T-helper 2 cell treated with Interferon-gamma antibody and Interleukin-4, amounts not matched to agents 100 ng/mL and 5 ng/mL, for 36 hours (primary cell): ENCODE results near the gene HYDIN. TPM values are rescaled to one million over a fixed set of nuclear protein-coding genes. Genes with fewer than 3 reads are reported as not detected.
"Not testable (repeated sequence)": the region's sequence is repeated elsewhere in the genome, so short reads cannot be mapped to it uniquely, and the experiment has no call there.

ENCODE experiments used
- intact Hi-C: fragments of 100-400 bp; cut with micrococcal nuclease; formaldehyde crosslinking; loops from one replicate; pipeline ENCODE4 v1.15.1; 2023
- total RNA-seq: library from RNA; stranded (reverse); gene quantifications from 2 replicates; pipeline ENCODE4 v1.2.3, GENCODE V29; 2022

The HYDIN gene
- total RNA-seq, 1 donor from 2014 or later: not detected

DNA sequence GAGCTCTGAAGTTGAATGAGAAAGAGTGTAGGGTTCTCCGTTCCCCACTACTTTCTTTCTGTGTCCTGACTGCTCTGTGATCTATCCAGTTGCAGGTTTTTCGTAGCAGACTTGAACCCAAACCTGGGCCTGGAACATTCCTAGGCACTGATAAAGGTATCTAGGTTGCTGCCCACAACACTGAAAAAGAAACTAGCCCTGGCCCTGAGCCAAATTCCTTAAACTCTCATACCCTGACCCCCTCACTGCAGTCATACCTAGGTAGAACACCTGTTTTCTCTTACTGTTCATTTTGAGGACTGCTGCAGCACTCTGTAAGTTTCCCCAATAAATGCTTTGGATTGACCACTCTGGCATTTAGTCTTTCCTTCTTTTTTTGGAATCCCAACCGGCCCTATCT is 5.4 kb downstream of the HYDIN start:
- intact Hi-C loops: no loop called here

GRCh38 chr16:71218306-71218963 is 12.1 kb downstream of the HYDIN start:
- intact Hi-C loops: no loop called here

- intact Hi-C loops: no loop called here
Observed at GRCh38 chr16:71217506-71217905, 13.0 kb downstream of the HYDIN start.

GRCh38 chr16:71216714-71217113 is 13.8 kb downstream of the HYDIN start:
- intact Hi-C loops: no loop called here

- intact Hi-C loops: no loop called here
Observed at GRCh38 chr16:71214746-71215381, 15.7 kb downstream of the HYDIN start.

GRCh38 chr16:71205482-71206131 is 24.9 kb downstream of the HYDIN start:
- intact Hi-C loops: no loop called here

- intact Hi-C loops: no loop called here
Observed at GRCh38 chr16:71203631-71204030, 26.9 kb downstream of the HYDIN start.

GRCh38 chr16:71201556-71201955 is 29.0 kb downstream of the HYDIN start:
- intact Hi-C loops: no loop called here

DNA sequence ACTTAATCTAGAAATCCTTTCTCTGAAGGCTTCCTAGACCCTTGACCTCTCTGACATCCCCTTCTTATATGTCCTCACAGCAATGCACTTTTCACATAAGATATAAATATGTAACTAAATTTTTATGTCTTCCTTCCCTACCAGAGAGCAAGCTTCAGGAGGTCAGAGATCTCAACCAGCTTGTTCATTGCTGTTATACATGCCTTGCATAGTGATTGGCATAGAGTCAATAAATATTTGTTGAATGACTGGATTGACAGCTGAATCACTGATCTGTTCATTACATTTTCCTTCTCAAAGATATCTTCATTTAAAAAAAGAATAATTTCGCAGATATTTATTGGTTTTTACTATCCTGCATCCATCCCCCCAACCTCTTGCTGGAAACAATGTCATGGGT is 29.5 kb downstream of the HYDIN start:
- intact Hi-C loops: no loop called here

- intact Hi-C loops: no loop called here
Observed at GRCh38 chr16:71198408-71198807, 32.1 kb downstream of the HYDIN start.

DNA sequence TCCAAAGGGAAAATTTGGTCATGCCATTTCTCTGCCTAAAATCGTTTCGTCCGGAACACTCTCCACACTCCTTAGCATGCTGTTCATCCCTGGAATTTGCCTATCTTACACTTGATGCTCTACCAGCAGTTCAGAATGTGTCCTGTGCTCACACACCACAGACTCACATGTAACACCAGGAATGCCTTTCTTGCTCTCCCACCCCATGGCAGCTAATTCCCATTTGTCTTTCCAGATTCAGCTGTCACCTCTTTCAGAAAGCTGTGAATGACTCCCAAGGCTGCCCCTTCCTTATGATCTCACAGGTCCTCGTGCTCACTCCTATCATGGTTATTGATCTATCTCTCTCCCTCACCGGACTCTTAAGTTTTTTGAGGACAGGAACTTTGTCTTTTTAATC is 38.1 kb downstream of the HYDIN start:
- intact Hi-C loops: no loop called here

- intact Hi-C loops: no loop called here
Observed at GRCh38 chr16:71188956-71189712, 41.4 kb downstream of the HYDIN start.

GRCh38 chr16:71185347-71185746 is 45.2 kb downstream of the HYDIN start:
- intact Hi-C loops: no loop called here

DNA sequence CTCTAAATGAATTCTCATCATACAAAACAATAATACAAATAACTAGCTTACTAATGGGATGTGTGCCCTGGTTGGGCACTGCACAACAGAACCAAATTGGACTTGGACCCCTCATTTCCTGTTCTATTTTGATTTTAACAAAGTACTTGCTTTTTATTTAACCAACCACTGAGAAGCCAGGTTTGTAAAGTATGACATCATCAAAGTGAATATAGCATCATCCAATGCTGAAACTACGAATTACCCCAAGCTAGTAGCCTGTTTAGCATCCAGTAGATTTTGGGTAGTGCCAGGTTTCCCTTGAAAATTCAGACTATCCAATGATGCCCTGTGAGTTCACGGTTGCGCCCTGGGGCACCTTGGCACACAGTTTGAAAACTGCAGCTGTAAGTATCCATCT is 51.0 kb downstream of the HYDIN start:
- intact Hi-C loops: no loop called here

DNA sequence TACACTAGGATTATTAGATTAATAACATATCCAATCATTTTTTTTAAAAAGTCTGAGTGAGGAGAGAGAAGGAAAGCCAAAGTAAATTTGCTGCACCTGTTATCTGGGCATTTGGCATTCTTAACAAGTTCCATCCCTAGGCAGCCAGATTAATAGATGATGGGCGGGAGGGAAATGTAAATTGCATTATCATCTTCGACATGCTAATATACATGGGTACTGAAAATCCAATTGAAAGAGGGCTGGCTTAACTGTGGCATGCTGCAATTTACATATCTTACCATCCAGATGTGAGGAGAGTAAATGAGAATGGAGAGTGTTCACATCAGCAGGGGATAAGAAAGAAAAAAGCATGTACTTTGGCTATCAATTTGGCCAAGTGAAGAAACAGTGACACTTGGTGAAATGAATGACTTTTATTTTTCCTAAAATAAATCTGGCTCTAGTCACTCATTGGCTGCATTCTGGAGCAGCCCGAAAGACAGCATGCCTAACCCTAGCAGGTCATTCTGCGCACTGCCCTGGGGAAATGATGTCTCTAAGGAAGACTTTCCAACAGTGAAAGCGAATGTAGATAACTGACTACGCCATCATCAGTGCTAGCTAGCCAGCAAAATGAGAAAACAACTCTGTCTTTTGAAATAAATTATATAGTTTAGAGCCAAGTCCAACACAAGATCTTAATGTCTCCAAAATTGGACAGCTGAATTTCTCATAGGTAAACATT is 57.9 kb downstream of the HYDIN start:
- intact Hi-C loops: no loop called here

- intact Hi-C loops: not testable (repeated sequence)
Observed at GRCh38 chr16:71161007-71161406, 69.5 kb downstream of the HYDIN start.

DNA sequence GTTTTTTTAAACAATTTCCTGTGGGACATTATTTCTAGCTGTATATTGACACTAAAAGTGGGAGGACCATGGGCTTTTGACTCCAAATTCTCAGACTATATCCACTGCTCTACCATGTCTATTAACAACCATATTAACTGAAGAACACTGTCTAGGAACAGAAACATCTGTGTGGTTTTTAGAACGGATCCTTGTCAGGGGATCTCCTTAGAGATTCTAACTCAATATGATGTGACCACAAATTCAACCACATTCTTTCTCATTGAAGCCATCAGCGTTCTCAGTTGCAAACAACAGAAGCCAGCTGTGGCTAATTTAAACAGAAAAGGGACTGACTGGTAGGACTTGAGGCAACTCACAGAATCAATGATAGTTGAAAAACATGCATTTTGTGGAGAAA is 73.2 kb downstream of the HYDIN start:
- intact Hi-C loops: not testable (repeated sequence)

DNA sequence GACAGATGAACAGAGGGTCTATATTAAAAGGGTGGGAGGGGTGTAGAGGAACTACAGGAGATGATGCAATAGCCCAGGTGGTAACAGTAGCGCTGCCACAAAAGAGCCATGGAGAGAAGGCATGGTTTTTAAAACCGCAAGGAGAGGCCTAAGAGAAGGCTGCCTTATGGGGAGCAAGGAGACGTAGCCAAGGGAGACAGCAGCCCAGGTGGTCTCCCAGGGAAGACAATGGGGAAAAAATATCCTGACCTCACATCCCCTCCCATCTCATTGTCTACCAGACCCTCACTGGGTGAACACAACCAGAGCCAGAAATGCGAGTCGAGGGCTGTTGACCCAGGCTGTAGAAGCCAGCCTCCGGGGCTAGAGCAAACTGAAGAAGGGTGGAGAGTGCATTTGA is 77.2 kb downstream of the HYDIN start:
- intact Hi-C loops: not testable (repeated sequence)

DNA sequence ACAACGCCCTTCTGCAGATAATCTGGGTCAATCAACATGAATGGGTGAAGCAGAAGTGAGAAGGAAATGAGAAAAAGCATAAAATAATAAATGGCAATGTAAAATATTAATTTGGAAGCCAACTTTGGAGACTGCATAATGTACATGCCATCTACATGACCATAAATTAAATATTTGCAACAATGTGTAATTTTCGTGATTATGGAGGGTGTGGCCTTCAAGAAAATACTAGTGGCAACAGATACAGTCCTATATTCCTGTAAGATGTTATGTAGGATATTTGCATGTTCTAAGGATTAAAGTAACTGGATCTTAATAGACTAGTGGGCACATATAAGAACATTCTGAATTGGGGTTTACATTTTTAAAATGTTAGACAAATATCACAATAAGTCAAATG is 78.9 kb downstream of the HYDIN start:
- intact Hi-C loops: not testable (repeated sequence)

DNA sequence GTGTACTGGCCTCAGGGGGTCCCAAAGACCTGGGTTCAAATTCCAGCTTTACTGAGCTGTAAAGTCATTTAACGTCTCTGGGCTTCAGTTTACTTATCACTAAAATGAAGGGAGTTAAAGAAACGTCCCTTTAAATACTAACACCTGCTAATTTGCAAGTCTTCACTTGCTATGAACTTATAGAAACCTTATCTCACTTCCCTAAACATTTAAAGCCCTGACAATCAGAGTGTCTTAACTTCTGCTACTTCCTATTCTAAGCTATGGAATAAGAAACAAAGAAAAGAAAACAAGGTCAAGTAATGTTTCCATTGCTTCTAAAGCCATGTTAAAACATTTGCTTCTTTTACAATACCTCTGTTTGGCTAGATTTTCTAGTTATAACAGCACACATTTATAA is 87.3 kb downstream of the HYDIN start:
- intact Hi-C loops: not testable (repeated sequence)

DNA sequence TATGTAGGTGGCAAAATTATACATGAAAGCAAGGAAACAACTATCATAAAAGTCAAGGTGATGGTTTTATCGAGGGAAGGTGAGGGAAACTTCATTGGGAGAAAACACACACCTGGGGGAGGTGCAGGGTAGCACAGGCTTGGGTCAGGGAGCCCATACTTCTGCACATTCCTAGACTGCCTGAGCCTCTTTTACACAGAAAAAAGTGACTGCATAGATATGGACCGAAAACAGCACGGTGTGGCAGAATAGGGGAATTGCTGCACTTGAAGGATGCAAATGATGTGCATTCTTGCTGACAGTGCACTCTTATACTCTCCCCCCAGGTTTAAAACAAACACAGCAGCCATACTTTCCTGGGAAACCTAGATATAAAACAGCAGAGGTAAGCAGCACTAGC is 120.0 kb downstream of the HYDIN start:
- intact Hi-C loops: not testable (repeated sequence)
